Measurements from ENCODE around the gene ARL2.
A peak's percentile ranks its signal among the peaks of the same experiment; 100 is the strongest.
"Not testable (repeated sequence)": the region's sequence is repeated elsewhere in the genome, so short reads cannot be mapped to it uniquely, and the experiment has no call there.

The ARL2 gene

DNA sequence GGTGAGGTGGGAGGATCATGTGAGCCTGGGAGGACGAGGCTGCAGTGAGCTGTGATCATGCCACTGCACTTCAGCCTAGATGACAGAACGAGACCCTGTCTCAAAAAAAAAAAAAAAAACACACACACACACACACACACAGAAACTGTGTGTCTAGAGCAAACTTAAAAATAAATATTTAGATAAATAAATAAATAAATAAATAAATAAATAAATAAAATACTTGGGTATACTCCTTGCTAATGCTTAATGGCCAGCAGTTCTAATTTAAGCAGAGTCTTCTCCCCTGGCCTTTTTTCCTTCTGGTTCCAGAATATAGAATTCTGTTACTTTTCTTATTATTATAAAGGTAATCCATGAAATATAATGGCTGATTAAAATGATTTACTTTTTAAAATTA, 5.1 kb upstream of the ARL2 start:
- DNase-seq: no peak

GRCh38 chr11:65013130-65013887, 651 bp upstream of the ARL2 start:
- peak; percentile 66 for DNase-seq

DNA sequence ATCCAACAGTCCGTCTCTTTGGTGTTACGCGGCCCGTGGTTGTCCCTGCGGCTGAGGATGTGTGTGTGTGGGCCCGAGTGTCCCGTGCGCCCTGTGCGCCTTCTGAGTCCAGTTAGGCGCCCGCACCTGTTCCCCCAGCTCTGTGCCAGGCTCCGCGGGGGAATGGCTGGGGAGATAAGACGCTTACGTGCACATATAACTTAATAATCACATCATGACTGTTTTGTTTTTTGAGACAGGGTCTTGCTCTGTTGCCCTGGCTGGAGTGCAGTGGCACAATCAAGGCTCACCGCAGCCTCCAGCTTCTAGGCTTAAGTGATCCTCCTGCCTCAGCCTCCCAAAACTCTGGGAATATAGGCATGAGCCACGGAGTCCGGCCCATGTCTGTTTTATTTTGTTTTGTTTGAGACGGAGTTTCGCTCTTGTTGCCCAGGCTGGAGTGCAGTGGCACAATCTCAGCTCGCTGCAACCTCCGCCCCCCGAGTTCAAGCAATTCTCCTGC, 817 bp downstream of the ARL2 start:
- no peak for DNase-seq

DNA sequence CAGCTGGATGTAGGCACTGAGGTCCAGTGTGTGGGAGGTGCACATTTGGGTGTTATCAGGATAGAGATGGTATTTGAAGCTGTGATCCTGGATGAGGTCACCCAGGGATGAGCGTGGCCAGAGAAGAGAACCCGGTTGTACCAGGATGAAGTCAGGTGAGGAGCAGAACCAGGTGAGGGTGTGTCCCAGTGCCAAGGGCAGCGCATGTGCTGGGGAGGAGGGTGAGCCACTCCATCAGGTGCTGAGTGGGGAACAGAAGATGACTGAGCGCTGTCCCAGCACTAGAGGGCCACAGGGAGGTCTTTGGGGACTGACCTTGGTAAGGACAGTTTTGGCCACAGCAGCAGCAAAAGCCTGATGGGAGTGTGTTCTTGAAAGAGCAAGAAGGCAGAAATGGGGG, 2.7 kb downstream of the ARL2 start:
- no peak for DNase-seq

DNA sequence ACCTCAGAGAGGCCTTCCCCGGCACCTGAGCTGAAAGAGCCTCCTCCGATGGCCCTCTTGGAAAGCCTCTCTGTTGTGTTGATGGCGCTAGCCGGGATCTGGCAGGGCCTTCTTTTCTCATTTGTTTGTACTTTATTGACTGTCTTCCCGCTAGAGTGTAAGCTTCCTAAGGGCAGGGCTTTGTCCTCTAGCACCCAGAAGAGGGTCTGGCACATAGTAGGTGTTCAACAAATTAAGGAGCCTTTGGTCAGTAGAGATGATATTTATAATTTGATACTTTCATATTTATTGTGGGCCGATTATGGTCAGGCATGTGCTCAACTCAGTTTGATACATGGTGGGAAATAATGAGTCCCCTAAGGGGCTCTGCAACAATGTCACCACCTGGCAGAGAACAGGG, 4.0 kb downstream of the ARL2 start:
- DNase-seq: no peak

- DNase-seq: no peak
These were observed 5.9 kb downstream of the ARL2 start for GRCh38 chr11:65019824-65020223.

DNA sequence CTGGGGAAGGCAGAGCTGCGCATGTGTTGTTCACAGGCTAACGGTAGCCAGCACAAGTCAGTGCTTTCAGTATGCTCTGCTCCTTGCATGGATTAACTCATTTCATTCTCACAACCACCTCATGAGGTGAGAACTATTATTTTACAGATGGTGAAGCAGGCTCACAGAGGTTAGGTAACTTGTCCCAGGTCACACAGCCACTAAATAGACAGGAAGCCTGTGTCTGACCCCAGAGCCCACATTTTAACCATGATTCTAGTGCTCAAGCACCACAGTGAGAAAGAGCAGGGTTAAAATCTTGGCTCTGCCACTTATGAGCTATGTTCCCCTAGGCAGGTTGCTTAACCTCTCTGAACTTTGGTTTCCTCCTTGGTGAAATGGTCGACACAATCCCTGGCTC, 7.0 kb downstream of the ARL2 start:
- DNase-seq: no peak

DNA sequence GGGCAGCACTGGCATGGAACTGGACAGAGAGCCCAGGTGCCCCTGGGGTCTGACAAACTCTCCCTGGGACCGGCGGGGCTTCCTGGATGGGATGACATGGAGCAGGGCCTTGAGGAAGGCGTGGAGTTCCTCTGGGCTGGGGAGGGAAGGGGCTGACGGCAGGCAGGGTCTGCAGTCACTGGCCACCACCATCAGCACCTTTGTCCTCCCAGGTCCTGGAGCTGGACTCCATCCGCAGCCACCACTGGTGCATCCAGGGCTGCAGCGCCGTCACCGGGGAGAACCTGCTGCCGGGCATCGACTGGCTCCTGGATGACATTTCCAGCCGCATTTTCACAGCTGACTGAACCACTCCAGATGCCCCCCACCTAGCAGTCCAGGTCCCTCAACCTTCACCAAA, 7.5 kb downstream of the ARL2 start:
- DNase-seq: no peak

- not testable (repeated sequence) for DNase-seq
These were observed 9.5 kb downstream of the ARL2 start for GRCh38 chr11:65023502-65023901.

GRCh38 chr11:65026810-65027209, 12.8 kb downstream of the ARL2 start:
- no peak for DNase-seq

GRCh38 chr11:65027213-65028067, 13.5 kb downstream of the ARL2 start, which contains the start of gene SNX15:
Gene SNX15 (plus strand): TSS chr11:65027439. CDS start chr11:65027538, 99 bp downstream.
- peak; percentile 95 for DNase-seq

GRCh38 chr11:65032216-65032615, 18.3 kb downstream of the ARL2 start:
- no peak for DNase-seq

DNA sequence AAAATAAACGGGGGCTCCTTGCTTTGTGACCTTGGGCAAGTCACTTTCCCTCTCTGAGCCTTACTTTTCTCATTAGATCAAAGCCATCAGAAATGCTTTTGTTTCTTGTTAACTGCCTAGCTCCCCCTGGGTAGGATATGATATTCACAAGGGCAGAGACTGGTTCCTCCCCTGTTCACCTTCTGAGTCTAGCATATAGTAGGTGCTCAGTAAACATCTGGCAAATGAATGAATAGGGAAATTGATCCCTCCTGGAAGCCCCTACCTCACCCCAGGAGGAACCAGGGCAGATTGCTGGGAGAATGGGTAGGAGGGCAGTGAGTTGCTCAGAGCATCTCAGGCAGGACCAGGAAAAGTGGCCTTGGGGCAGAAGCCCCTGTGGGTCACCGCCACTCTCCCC, 20.5 kb downstream of the ARL2 start:
- no peak for DNase-seq

GRCh38 chr11:65035579-65035978, 21.6 kb downstream of the ARL2 start:
- no peak for DNase-seq

GRCh38 chr11:65036931-65037330, 23.0 kb downstream of the ARL2 start:
- no peak for DNase-seq

GRCh38 chr11:65040520-65040846, 26.5 kb downstream of the ARL2 start:
- DNase-seq: no peak

GRCh38 chr11:65040847-65041622, 27.1 kb downstream of the ARL2 start, which contains the start of gene SAC3D1:
Gene SAC3D1 (plus strand): TSS chr11:65041210. CDS start chr11:65041293, 83 bp downstream.
- DNase-seq: peak; percentile 91

DNA sequence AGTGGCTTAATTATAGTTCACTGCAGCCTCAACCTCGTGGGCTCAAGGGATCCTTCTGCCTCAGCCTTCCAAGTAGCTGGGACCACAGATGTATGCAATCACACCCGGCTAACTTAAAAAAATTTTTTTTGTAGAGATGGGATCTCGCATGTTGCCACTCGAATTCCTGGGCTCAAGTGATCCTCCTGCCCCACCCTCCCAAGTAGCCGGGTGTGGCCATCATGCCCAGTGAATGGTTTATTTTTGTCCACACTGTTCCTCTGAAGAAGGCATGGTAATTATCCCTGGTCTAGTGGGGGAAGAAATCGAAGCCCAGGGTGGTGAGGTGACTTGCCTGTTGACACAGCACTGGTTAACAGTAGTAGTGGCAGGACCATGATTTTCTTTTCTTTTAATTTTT, 28.9 kb downstream of the ARL2 start:
- no peak for DNase-seq

- no peak for DNase-seq
These were observed 30.0 kb downstream of the ARL2 start for GRCh38 chr11:65043881-65044501.

- no peak for DNase-seq
These were observed 31.1 kb downstream of the ARL2 start for GRCh38 chr11:65045061-65045460.

DNA sequence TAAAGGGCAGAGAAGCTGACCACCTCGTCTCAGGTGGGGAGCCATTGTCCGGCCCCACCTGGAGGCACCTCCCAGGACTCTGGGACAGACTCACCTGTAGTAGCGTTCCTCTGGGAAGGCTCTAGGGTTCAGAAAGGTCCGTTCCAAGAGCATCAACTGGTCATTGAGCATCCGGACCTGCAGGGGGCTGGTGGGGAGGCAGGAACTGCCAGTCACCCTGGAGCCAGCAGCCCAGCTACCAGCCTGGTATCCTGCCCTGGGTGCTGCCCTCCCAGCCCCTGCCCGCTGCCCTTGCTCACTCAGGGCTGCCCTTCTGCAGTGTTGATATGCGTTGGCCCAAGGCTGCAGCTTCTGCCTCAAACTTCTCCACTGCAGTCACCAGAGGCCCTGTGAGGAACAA, 31.8 kb downstream of the ARL2 start:
- no peak for DNase-seq

DNA sequence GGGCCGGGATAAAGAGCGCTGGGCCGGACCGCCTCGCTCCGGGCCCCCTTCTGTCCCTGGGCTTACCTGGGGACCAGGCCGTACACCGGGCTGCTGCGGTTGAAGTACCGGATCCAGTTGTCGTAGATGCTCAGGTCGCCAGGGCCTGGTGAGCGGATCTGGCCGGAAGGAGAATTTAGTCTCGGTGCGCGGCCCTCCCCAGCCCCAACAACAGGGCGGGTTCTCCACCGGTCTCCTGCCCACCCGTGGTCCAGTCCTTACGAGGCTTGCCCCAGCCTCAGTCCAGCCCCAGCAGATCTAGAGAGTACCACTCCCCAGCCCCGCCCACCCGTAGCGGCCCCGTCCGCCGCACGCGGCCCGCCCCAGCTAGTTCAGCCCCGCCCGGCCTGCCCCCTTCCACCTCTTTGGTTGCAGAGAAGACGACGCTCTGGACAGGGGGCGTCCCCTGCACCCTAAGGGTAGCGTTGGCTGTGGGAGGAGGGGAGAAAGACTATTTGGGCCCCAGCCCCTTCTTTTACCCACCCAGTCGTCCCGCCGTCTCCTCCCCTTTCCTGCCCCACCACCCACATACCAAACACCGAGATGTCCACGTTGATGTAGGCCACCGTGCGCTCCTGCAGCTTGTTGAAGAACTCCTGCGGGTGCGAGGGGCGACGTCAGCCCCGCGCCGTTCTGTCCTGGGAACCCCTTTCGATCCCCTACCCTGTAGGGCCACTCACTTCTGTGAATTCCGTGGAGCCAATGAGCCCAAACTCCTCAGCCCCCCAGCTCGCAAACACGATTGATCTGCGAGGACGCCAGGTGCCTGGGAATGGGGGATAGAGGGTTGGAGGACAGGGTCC, 33.8 kb downstream of the ARL2 start:
- no peak for DNase-seq

Measured in NCI-H1694 (cell line).